HG02610 (cell line): ENCODE measurements around the gene MECR.
"Not testable (repeated sequence)": the region's sequence is repeated elsewhere in the genome, so short reads cannot be mapped to it uniquely, and the experiment has no call there.

ENCODE experiments used
- ATAC-seq: cut with Tn5 transposase; IDR thresholded peaks from one replicate; pipeline ENCODE4 v1.9.1; 2021; ENCODE audit warnings: mild to moderate bottlenecking, moderate library complexity; ENCODE audit not compliant: unreplicated experiment

The MECR gene

DNA sequence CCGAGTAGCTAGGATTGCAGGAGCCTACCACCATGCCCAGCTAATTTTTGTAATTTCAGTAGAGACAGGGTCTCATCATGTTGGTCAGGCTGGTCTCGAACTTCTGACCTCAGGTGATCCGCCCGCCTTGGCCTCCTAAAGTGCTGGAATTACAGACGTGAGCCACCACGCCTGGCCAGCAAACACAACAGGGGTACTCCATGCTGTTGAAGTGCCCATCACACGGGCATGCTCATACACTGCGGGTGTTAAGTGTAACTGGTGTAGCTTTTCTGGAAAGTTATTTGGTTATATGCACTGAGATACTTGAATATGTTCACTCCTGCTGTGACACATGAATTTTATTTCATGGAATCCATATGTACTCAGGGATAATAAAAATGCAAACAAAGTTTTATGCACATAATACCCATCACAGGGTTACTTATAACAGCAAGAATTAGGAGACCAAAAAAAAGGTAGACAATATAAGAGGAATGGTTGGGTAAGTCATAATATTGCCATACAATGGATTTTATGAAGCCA is 58.3 kb downstream of the MECR start:
- no peak for ATAC-seq

DNA sequence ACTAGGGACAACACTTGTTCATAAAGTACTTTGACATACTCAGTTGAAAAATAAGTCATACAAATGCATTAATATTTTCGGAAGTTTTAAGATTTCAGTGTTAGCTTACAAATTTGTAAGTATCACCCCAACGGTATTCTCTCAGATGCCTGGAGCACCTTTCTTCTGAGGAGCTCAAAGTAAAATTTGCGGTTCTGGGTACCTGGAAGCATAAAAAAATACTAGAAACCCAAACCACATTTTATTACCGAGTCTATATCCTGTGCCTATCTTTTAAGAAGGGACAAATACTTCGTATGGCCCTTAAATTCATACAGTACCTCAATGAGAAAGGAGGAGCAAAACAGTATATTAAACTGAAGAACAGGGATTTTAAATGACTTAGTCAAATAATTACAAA is 59.2 kb downstream of the MECR start:
- no peak for ATAC-seq

DNA sequence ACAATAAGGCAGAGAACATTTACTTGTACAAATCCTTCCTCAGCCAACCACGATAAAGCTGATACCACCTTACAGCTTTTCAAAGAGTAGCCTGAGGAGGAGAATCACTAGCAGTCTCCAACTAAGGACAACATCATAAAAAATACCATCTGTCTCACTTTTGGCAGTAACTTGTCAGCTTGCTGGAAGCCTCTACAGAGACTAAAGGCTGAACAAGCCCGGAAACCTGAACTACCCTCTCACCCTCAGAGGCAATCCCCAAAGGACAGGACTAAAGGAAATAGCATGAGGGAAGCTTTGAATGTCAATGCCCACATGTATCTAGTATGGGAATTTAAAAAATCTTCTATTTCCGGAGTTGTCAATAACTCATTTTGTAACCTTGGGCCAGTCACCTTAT is 59.6 kb downstream of the MECR start:
- no peak for ATAC-seq

DNA sequence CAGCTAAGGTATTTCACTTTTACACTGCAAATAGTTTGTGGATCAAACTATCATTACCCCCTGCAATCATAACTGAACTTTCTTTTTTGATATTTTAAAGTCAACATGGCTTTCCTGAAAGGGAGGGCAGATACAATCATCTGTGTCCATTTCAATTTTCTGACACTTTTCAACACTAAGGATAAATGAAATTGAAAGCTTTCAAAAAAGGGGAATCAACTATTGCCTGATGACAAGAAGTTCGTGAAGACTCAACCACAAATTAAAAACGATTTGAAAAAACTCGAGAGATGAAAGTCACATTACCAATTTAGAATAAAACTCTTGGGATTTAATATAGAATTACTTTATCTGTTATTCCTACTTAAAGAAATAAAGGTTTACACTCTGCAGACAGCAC is 60.8 kb downstream of the MECR start:
- no peak for ATAC-seq

DNA sequence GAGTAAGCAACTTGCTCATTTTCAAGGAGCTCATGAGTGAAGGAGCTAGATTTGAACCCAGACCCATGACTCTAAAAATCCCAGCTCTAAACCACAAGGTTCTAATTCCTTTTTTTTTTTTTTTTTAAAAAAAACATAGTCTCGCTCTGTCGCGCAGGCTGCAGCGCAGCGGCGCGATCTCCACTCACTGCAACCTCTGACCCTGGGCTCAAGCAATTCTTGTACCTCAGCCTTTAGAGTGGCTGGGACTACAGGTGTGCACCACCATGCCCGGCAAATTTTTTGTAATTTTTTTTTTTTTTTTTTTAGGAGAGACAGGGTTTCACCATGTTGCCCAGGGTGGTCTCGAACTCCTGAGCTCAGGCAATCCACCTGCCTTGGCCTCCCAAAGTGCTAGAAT is 62.8 kb downstream of the MECR start:
- ATAC-seq, result no peak

DNA sequence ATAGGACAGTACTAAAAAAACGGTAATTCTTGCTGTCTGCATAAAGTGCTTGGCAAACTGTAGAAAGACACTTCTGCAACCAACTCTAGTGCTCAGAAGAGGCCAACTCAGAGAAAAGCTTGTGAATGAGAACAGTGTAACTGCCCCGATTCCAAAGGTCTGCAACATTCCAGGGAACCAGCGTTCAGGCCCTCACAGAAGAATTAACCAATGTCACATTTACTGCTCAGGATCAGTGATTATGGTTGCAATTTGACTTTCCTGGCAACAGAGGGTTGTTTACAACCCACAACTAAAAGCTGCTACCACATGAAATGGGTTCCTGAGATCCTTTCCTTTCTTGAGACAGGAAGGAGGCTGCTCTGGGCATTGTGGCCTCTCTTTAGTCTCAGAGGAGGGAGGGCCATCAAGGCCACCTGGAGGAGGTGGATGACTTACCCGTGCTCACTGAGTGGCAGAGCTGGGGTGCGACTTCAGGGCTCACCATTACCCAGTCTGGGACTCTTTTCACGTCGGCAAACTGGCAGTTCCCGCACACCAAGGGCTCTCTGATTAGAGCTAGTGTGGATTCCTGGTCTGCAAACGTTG is 64.3 kb downstream of the MECR start:
- ATAC-seq, result no peak

DNA sequence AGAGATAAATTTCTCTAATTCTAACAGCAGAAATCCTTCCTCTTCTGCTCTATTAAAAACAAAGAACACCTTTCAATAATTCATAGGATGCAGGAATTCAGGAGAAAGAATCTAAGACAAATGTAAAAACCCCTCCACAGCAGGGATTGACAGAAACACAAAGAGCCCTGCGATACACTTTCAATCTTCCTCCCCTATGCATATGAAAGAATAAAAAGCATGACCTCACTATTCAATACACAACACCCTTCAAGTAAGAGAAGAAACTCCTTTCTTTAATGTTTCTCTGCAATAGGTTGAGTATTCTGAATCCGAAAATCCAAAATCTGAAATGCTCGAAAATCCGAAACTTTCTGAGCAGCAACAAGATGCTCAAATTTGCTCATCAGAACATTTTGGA is 66.1 kb downstream of the MECR start:
- no peak for ATAC-seq

DNA sequence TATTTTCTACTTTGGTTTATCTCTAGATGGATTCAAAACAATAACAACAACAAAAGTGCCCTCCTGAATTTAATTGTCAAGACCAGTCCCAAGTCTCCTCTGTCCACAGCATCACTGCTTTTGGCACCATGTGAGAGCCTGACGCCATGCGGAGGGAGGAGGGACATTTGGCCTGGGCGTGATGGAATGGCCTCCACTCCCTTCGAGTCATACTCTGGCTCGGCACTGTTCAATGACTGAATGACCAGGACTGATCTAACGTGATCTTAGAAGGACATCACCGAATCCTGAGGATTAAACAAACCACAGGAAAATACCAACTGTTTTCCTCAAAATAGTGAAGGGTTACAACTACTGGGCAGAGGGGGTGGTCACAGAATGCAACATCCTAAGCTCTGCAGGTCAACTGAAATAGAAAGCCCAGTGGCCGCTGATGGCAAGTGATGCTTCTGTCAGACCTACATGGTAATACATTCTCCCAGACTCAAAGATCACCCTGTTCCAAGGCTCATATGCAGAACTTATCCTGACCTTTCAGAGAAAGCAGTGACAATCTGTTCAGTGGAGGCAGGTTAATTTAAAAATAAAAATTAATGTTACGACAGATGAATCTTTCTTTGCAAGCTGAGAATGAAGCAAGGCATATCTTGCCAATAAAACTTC is 68.1 kb downstream of the MECR start:
- ATAC-seq, result no peak

DNA sequence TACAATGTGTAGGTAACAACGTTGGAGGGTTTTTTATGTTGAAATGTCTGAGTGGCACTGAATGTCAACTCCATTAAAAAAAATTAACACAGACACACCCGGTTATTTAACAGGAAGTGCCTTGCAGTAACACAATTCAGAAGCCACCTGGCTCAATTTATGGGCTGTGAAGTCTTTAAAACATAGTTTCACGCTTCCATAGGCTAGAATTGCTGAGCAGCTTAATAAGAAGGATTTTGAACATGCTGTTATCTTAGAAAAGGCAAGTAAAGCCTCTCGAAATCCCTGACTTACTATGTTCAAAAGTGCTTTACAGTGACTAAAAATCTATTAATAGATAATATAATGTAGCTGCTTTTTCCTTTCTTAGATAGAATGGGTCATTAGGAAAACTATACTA is 68.7 kb downstream of the MECR start:
- no peak for ATAC-seq

DNA sequence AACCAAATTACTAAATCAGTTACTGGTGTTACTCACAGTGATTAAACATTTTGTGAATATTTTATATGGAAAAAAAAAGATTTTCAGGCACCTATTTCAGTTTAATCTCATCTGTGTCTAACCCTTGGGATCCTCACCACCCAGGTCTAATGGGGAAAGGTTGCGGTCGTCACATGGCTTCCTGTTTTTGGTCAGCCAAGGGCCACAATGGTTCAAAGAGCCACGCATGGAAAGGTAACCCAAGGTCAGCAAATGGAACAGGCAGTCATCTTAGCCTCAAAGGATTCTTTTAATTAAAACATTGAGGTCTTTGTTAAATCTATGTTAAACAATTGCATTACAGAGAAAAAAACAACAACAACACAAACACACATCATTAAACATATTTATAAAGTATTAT is 71.0 kb downstream of the MECR start:
- ATAC-seq, result no peak

DNA sequence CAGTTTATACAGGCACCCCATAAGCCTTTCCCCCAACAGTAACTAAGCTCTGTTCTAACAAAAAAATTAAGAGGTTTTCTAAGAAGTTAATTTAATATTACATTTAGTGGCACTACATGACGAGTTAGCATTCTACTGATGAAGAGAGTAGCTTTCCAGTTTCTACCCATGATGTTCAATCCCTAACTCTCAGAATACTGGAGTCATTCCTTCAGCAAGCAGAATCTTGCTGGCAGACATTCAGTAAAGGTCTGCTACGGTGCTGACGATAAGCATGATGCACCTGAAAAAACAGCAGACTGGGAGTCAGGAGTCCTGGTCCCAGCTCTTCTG is 73.5 kb downstream of the MECR start:
- no peak for ATAC-seq

DNA sequence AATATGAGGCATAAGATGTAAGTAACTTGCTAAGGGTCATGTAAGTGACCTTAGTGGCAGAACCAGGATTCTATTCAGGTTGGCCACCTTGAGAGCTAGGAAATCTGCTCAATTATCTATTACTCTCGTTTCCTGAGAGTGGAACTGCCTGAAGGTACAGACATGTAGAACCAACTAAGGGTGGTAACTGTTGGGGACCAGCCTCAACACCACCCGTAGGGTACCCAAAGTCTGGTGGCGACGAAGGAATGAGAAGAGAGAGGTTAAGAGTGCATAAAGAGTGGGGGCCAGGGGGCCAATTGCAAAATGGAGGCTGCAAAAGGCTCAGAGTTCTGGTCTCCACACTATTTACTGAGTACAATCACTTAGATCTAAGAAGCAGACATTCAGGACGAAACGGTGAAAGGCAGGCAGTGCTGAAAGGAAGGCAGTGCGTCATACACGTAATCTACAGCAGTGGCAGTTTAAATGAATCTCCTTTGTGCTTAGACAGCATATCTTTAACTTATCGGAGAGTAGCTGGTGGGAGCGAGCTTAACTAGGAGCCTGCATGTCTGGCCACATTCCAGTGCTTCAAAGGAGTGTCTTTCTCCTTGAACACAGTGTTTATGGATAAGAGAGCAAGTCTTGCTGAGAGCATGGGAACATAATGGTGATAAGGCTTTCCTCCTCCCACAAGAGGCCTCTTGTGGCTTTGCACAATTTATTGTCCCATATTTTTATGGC is 74.0 kb downstream of the MECR start:
- ATAC-seq, result no peak

DNA sequence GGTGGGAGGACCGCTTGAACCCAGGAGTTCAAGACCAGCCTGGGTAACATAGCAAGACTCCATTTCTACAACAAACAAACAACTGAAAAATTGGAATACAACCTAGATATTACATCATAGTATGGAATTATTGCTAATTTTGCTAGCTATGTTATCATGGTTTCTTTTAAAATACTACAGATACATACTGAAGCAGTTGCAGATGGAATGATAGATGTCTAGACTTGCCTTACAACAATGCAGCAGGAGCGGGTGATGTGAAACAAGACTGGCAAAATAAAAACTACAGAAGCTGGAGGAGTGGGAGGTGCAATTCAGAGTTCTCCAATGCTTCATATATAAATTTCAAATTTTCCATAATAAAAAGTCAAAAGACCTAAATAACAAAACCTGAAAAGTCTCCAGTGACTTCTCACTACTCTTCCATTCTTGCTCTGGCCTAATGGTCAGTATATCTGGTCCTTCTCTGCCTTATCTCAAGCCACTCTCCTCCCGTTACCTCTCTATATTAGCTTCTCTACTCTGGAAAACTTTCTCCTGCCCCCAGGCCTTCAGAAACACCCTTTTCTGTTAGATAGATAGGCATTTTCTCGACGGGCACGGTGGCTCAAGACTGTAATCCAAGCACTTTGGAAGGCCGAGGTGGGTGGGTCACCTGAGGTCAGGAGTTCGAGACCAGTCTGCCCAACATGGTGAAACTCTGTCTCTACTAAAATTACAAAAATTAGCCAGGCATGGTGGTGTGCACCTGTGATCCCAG is 78.5 kb downstream of the MECR start:
- ATAC-seq, result no peak

DNA sequence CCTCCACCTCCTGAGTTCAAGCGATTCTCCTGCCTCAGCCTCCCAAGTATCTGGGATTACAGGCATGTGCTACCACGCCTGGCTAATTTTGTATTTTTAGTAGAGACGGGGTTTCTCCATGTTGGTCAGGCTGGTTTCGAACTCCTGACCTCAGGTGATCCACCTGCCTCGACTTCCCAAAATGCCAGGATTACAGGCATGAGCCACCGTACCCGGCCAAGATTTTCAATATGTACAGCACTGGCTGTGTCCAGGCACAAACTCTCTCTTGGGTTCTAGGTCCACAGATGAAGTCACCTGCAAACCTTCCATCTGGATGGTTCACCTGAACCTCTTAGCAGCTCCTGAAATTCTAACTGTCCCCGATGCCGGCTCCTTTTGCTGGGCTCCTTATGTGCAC is 80.4 kb downstream of the MECR start:
- not testable (repeated sequence) for ATAC-seq

DNA sequence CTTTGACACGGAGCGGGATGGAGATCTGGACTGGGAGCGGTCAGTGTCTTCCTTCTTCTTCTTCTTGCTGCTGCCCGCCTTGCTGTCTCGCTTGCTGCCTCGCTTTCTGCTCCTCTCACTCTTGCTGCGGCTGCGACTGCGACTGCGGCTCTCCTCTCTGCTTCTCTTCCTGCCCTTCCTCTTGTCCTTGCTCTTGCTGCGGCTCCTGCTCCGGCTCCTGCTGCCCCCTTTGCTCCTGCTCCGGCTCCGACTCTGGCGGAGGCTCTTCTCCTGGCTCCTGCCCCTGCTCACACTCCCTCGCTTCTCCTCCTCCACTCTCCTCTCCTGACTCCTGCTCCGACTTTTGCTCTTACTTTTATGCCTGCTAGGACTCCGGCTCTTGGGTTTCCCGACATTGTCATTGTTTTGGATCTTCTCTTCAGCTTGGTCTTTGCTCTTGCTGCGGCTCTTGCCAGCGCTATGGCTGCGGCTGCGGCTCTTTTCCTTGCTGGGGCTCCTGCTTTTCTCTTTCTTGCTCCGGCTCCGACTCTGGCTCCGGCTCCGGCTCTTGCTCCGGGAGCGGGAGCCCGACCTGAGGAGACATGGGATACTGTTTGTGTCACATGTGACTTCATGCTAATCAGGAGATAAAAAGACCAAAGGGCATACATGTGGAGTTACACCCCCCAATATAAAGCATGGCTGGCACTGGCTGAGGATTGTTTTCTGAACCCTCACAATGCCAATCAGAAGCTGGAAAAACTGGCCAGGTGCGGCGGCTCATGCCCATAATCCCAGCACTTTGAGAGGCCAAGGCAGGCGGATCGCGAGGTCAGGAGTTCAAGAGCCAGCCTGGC is 81.9 kb downstream of the MECR start:
- no peak for ATAC-seq

DNA sequence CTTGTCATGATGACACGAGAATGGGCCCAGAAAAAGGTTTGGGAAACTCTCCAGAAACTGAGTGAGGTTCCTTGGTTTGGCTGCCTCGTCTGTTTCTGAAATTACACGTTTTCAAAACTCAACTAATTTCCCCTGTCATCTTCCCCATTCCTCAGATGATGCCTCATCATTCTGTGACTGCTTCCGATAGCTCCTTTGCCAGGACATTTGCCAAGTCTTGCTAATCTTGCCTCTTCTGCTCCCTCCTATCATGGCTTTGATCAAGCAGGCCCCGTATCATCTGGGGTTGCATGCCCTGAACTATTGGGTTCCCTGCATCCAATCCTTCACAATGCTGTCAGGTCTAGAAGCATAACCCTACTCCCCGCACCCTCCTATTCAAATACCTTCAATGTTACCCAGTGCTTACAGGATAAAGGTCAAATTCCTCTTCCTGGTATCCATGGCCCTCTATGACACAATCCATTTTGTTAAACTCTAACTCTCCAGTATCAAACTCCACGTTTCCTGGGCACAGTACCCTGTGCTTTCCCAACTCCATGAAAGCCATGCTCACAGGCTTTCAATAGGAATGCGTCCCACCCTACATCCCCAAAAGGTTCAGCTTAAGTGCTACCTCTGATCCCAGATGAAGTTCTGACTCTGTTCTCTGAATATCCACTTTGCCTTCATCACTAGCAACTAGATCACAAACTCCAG is 84.8 kb downstream of the MECR start:
- no peak for ATAC-seq

DNA sequence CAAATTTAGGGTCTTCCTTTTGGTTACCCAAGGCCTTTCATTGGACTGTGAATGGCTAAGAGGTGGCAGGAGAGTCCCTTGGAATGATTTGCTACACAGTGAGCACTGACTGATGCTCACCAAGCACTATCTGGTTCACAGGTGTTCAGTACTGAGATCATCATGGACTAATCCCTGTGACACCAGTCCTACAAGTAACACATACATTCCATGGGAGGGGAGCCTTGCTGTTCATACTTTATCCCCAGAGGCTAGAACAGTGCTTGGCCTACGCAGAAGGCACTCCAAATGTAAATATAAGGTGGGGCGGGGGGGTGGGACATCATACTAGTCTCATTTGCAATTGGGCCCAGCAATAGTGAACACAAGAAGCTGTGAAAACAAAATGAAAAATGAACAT is 86.6 kb downstream of the MECR start:
- ATAC-seq, result no peak

DNA sequence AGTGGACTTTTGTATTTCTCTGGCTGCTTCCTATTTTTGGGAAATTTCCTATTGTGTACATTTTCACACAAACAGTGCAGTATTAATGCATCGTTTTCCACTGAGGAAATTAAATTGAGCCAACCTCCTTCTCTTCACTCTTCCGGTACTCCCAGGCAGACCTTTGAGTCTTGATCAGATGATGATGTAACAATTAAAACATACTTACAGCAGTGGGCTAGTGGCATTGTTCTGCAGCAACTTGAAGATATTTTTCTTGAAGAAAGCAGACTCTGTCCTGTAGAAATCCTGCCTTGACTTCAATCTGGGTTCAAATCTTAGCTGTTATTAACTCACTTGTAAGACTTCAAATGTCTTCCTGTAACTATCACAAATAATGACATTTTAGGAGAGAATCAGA is 88.0 kb downstream of the MECR start:
- no peak for ATAC-seq
